RPMI8226 (cell line): ENCODE results near the gene ITIH1.
"Not testable (repeated sequence)": the region's sequence is repeated elsewhere in the genome, so short reads cannot be mapped to it uniquely, and the experiment has no call there.

Experiments
- DNase-seq: peaks from one replicate; pipeline ENCODE4 v3.0.0-alpha.2; 2015

ITIH1 gene

DNA sequence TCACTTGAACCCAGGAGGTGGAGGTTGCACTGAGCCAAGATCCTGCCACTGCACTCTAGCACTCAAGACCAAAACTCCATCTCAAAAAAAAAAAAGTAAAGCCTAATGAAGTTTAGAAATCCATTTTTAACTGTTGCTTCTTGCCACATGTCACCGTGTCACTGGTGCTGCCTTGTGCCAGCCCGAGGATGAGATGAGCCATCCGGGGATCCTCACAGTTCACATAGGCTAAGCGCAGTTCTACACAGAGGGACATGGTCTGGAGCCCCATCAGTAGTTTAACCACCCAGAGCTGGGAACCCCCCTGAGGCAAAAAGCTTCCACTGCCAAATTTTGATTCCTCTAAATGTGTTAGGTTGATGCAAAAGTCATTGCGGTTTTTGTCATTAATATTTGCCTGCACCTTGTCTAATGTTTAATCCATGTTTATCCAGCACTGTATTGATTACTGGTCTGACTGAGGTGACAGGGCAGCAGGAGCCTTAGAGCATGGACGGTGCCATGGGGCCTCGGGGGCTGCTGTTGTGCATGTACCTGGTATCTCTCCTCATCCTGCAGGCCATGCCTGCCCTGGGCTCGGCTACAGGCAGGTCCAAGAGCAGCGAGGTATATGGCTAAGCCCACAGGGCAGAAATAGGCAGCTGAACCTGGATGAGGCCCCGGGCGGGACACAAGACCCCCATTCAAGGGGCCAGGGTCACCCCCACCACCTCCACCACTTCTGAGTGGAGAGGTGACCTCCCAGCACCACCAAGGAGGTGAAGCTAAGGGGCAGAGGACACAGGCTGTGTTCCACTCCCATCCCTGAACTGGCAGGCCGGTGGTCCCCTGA is at the start of gene ITIH1:
TSS of gene ITIH1 (plus strand) at position 473 of the 832 bp plus-strand sequence. CDS start at position 490, 17 bp downstream.
- no peak for DNase-seq

- DNase-seq, result not testable (repeated sequence)
Measured at GRCh38 chr3:52728753-52729152, 48.6 kb upstream of the ITIH1 start.

- peak; percentile 56 for DNase-seq
Measured at GRCh38 chr3:52730681-52731080, 46.7 kb upstream of the ITIH1 start.

- DNase-seq, result no peak
Measured at GRCh38 chr3:52731590-52731989, 45.8 kb upstream of the ITIH1 start.

- no peak for DNase-seq
Measured at GRCh38 chr3:52733256-52733891, 44.0 kb upstream of the ITIH1 start.

DNA sequence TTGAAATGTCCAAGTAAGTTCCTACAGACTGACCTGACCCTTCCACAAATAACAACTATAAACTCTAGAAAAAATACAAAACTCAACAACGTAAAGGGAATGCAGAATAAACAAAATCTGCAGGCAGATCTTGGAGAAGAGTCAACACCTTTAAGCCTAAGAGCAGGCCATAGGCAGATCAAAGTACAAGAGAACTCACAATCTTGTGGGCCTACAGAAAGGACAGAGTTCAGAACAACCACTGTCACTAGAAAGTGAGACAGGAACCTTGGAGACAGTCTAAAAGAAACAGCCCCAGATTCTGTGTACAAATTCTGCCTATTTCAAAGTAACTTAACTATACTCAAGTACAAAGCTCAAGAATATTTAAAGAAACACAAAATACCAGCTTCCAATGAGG is 37.7 kb upstream of the ITIH1 start:
- no peak for DNase-seq

- peak; percentile 16 for DNase-seq
Measured at GRCh38 chr3:52742418-52743041, 34.9 kb upstream of the ITIH1 start.

GRCh38 chr3:52743152-52743551 is 34.2 kb upstream of the ITIH1 start:
- DNase-seq, result no peak

- no peak for DNase-seq
Measured at GRCh38 chr3:52743721-52744120, 33.7 kb upstream of the ITIH1 start.

GRCh38 chr3:52752045-52752660 is 25.2 kb upstream of the ITIH1 start:
- DNase-seq, result no peak

GRCh38 chr3:52754373-52754772 is 23.0 kb upstream of the ITIH1 start:
- DNase-seq, result no peak

DNA sequence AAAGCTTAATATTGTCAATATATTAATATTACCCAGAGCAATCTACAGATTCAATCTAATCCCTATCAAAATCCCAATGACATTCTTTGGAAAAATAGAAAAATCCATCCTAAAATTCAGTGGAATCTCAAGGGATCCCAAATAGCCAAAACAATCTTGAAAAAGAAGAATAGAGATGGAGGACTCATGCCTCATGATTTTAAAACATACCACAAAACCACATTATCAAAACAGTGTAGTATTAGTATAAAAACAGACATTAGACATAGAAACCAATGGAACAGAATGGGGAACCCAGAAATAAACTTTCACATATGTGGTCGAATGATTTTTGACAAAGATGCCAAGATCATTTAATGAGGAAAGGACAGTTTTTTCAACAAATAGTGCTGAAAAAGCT is 21.3 kb upstream of the ITIH1 start:
- DNase-seq, result no peak

- DNase-seq, result no peak
Measured at GRCh38 chr3:52763466-52763865, 13.9 kb upstream of the ITIH1 start.

GRCh38 chr3:52769786-52770455 is 7.5 kb upstream of the ITIH1 start:
- DNase-seq, result peak; percentile 22

- DNase-seq, result peak; percentile 96
Measured at GRCh38 chr3:52770496-52771333, 6.7 kb upstream of the ITIH1 start, which contains the start of gene NEK4. Gene NEK4, minus strand, starts transcription at chr3:52770940. Its CDS starts 194 bp downstream, at chr3:52770746.

DNA sequence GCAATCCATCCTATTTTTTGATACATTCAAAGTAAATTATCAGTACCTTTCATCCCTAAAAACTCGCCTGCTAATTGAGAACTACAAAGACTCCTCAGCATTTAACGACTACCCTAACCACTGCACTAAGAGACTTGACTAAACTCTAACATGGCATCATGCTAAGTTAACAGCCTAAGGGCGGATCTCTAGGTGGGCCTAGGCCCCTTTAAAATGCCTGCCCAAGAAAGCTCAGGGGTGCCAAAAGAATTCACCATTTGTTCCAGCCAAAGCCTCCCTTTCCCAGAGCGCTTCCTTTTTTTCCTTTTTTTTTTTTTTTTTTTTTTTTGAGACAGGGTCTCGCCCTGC is 6.1 kb upstream of the ITIH1 start:
- DNase-seq, result no peak

GRCh38 chr3:52771702-52772101 is 5.7 kb upstream of the ITIH1 start:
- no peak for DNase-seq

GRCh38 chr3:52773361-52774065 is 3.9 kb upstream of the ITIH1 start:
- no peak for DNase-seq

GRCh38 chr3:52774066-52774713 is 3.2 kb upstream of the ITIH1 start:
- no peak for DNase-seq
